HG03064 (cell line): ENCODE measurements around the gene MORC1.

ENCODE experiments used
- ATAC-seq: cut with Tn5 transposase; IDR thresholded peaks from one replicate; pipeline ENCODE4 v1.9.1; 2021; ENCODE audit warnings: low read depth; ENCODE audit not compliant: unreplicated experiment

MORC1 gene

DNA sequence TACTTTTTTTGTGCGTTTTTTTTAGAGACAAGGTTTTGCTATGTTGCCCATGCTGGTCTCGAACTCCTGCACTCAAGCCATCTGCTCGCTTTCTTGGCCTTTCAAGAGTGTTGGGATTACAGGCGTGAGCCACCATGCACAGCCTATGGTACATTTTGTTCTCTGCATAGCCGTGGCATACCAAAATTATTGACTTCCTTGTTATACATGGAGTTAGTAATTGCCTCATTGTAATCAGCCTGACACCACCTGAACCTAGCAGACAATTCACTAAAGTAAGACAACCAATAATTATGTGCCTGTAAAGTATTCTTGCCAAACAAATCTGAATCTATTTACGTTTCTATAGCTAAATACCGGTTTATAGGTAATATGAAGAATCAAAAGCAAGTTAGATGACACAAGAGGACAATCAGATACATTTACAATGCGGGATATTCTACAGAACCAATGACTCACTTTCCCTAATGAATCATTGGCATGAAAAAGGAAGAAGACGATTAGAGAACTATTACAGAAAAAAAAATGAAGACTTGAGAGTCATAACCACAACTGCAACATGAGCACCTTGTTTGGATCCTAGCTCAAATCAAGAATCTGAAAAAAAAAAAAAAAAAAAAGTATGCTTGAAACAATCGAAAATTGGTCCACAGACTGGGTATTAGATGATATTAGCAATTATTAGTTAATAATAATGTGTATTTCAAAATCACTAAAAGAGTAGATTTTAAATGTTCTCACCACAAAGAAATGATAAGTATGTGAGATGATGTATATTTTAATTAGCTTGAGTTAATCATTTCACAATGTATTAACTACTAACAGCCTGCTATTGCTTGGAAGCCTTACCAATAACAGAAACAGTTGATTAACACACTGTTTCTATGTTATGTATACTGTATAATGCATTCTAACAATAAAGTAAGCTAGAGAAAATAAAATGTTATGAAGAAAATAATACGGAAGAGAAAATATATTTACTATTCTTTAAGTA, 171.3 kb downstream of the MORC1 start:
- ATAC-seq, result no peak

- no peak for ATAC-seq
Measured at GRCh38 chr3:108940568-108941263, 177.2 kb downstream of the MORC1 start.

DNA sequence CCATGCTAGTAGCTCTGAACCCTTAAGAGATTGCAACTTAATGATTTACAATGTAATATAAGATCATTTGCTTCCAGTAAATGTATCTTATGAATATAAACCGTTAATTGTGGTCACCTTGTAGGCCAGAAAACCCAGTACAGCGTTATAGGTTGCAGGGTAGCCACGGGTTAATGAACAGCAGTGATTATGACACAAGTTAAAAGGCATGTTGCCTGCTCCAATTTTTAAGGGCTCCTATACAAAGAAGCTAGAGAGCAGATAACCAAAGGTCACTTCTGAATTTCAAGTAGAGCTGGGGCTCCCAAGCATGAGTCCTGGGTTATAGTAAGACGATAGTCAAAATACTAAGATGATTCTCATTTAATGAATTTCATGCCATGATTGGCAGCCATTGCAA, 177.8 kb downstream of the MORC1 start:
- ATAC-seq, result no peak

GRCh38 chr3:108936924-108937689, 180.8 kb downstream of the MORC1 start:
- no peak for ATAC-seq

DNA sequence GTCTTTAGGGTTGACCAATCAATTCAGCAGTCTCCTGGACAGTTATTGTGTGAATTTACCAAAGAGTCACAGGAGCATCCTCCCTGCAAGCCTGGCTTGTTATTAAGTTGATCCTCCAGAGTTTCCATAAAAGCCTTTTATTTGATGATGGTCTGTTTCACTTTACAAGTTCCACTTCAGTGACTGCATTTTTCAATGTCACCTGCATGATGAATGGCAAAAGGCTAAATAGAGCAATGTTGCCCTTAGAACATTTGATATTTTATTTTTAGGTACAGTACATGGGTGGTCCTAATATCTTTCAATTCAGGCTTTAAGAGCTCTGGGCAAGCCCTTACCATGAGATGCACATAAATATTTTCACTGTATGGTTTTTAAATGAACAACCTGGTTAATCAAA, 186.9 kb downstream of the MORC1 start:
- no peak for ATAC-seq

- ATAC-seq, result no peak
Measured at GRCh38 chr3:108918866-108919265, 199.1 kb downstream of the MORC1 start.

DNA sequence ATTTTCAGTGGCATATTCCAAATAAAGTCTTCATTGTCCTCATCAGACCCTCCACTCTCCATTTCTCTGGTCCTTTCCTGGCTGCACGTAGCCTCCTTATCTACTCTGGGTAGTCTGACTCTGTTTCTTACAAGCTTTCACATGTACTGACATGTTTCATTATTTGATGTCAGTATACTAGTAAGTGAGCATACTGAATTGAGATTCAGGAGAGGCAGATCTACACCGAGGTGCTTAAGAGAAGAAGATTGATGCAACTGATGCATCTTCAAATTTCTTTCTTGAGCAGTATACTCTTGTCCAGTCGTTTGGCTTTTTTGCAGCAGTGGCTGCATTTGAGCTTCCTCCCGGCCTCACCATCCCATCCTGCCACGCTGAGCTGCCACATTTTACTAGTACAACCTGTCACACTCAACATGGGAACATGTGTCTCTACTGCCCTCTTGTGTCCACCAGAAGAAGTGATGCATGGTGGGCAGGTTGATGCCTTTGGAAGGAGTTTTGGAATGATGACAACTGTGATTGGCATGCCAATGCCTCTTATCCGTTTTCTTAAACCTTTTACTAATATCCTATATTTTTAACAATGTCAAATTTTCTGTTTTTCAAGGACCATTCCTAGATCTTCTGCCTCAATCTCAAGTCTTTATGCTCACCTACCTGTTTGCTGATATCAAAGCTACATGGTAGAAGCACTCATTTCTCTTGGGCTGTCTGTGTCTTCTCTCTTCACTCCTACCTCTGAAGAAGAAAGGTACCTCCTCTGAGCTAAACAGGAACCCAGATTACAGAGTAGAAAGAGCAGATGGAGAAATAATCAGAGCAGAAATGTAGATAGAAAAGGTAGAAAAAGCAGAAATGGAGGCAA, 202.9 kb downstream of the MORC1 start:
- peak; percentile 93 for ATAC-seq

- ATAC-seq, result no peak
Measured at GRCh38 chr3:108909799-108910198, 208.1 kb downstream of the MORC1 start.
